Progenitor cell of endocrine pancreas (in vitro differentiated cells): Measurements from ENCODE around the gene NQO1. TPM values are rescaled to one million over a fixed set of nuclear protein-coding genes. Genes with fewer than 3 reads are reported as not detected.
"Not testable (repeated sequence)": the region's sequence is repeated elsewhere in the genome, so short reads cannot be mapped to it uniquely, and the experiment has no call there.

Experiments used
- DNase-seq: peaks from one replicate; pipeline ENCODE4 v3.0.0; 2021; ENCODE audit warnings: low spot score; ENCODE audit not compliant: unreplicated experiment
- H3K27ac Mint-ChIP-seq: 2 replicates; pipeline ENCODE4 v1.8.0; 2021; ENCODE audit warnings: mild to moderate bottlenecking, moderate library complexity, mixed read lengths
- H3K27me3 Mint-ChIP-seq: 2 replicates; pipeline ENCODE4 v1.8.0; 2021; ENCODE audit warnings: mixed read lengths
- H3K36me3 Mint-ChIP-seq: 2 replicates; pipeline ENCODE4 v1.8.0; 2022; ENCODE audit warnings: mixed read lengths; ENCODE audit not compliant: insufficient read depth
- H3K4me1 Mint-ChIP-seq: 2 replicates; pipeline ENCODE4 v1.8.0; 2021; ENCODE audit warnings: low read depth, mixed read lengths
- H3K4me3 Mint-ChIP-seq: 2 replicates; pipeline ENCODE4 v1.8.0; 2021; ENCODE audit warnings: low read depth, mild to moderate bottlenecking, moderate library complexity, mixed read lengths
- H3K9me3 Mint-ChIP-seq: 2 replicates; pipeline ENCODE4 v1.8.0; 2021; ENCODE audit warnings: low read depth, mixed read lengths
- total RNA-seq: library from RNA; stranded (reverse); gene quantifications from 2 replicates; pipeline ENCODE4 v1.2.1, GENCODE V29; 2021
- TF ChIP-seq, protein P1 (sequence below): fragments of 200-600 bp; sonication (generic); IDR thresholded peaks from one replicate; pipeline ENCODE4 v1.5.0; 2021; ENCODE audit warnings: antibody characterized with exemption, mild to moderate bottlenecking; ENCODE audit not compliant: unreplicated experiment

Gene NQO1
- total RNA-seq, 1 donor from 2014 or later: 175 TPM

DNA sequence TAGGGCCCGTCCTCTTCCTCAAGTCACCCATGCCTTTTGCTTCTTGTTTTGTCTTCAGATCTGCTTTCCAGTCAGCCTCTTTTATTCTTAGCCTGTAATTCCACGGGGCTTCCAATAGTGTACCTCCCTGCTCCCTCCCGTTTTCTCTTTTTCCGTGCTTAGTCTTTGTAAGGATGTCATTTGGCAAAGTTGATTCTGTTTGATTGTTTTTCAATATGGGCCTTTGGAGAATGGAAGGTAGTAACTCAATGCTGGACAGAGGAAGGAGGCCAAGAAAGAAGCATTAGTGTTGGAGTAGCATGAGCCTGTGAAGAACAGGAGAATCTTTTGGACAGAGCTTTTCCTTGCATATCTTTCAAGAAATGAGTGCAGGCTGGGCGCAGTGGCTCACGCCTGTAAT lies 42.3 kb upstream of the NQO1 start:
- Mint-ChIP-seq H3K27ac (no peak overlapping the region), H3K4me1 (peaks cover 11% of the 10 kb centered on the region), H3K9me3 (no peaks in the 10 kb centered on the region), H3K36me3 (peaks cover 4% of the 10 kb centered on the region), H3K27me3 (no peaks in the 10 kb centered on the region), H3K4me3 (no peak overlapping the region)
- TF ChIP-seq, protein P1, sequence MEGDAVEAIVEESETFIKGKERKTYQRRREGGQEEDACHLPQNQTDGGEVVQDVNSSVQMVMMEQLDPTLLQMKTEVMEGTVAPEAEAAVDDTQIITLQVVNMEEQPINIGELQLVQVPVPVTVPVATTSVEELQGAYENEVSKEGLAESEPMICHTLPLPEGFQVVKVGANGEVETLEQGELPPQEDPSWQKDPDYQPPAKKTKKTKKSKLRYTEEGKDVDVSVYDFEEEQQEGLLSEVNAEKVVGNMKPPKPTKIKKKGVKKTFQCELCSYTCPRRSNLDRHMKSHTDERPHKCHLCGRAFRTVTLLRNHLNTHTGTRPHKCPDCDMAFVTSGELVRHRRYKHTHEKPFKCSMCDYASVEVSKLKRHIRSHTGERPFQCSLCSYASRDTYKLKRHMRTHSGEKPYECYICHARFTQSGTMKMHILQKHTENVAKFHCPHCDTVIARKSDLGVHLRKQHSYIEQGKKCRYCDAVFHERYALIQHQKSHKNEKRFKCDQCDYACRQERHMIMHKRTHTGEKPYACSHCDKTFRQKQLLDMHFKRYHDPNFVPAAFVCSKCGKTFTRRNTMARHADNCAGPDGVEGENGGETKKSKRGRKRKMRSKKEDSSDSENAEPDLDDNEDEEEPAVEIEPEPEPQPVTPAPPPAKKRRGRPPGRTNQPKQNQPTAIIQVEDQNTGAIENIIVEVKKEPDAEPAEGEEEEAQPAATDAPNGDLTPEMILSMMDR: no peak
- DNase-seq: no peak

DNA sequence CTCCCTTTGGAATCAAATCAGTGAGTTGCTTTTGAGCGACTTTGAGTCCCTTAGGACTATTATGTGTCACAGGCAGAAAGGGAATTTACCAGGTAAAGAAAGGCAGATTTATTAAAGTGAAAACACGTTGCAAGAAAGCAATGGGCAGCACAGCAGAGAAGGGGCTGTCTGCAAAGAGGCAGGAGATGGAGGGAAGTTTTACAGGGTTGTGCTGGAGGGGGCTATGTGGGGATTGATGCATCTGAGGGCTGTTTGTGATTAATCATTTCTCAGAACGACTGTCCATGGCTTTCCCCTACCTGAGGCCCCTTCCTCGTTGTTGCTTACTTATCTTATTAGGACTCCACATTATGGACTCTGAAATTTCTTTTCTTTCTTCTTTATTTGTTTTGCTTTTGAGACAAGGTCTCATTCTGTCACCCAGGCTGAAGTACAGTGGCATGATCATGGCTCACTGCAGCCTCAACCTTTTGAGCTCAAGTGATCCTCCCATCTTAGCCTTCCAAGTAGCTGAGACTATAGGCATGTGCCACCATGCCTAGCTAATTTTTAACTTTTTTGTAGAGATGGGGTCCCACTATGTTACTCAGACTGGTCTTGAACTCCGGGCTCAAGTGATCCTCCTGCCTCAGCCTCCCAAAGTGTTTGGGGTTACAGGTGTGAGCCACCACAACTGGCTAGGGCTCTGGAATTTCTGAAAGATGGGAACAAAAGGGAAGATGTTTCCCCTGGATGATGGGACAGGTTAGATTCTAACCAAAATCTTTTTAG lies 41.3 kb upstream of the NQO1 start:
- Mint-ChIP-seq H3K27ac (no peak overlapping the region), H3K4me1 (peaks cover 11% of the 10 kb centered on the region), H3K36me3 (peaks cover 4% of the 10 kb centered on the region), H3K27me3 (no peaks in the 10 kb centered on the region), H3K4me3 (no peak overlapping the region), H3K9me3 (no peaks in the 10 kb centered on the region)
- no peak for DNase-seq
- TF ChIP-seq, protein P1: no peak

DNA sequence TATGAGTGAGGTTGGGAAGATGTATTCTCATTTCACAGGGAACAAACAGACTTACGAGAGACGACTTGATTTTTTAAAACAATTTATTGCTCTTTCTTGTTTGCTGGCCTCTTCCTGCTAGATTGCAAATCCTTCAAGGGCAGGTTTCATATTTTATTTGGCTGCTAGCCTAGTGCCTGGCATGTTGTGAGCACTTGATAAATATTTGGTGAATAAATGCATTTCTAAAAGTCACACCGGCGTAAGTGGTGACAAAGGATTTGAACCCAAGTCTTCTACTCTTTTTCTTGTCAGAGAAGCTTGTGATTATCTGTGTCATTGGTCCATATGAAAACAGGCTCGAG lies 37.2 kb upstream of the NQO1 start:
- Mint-ChIP-seq H3K36me3 (peaks cover 4% of the 10 kb centered on the region), H3K27ac (peak overlapping the region; percentile 96), H3K9me3 (no peaks in the 10 kb centered on the region), H3K4me1 (peaks cover 7% of the 10 kb centered on the region), H3K27me3 (no peaks in the 10 kb centered on the region), H3K4me3 (peak overlapping the region; percentile 93)
- DNase-seq: no peak
- TF ChIP-seq, protein P1: no peak

DNA sequence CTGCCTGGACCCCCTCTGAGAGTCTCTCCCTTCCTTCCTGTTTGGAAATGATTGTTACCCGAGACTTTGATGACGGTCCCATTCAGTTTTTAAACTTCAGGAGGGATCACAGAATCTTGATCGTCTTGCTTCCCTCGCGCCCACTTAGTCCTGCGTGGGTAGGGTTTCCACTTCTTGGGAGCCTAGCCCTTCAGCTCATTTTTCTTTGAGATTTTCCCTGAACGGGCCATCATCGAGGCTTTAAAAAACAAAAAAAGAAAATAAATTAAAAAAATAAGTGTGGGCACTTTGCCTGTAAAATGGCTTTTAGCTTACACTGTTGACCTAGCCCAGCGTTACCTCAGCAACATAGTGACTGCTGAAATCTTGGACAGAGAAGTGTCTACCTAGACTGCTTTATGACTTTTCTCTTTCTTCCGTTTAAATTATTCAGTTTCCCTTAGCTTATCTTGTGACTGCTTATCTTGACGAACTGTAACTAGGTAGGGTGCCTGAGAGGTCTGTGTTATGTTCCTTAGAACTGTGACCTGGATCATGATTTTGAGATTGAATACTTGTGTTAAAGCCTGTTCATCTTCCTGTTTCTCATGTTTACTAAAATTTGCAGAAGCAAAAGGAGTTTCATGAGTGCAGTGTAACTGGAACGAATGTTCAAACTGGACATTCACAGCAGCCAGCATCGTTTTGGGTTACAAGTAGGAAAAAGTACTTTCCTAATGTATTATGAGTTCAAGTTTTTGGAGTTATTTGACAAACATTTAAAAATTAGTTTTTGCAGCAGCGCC lies 36.6 kb upstream of the NQO1 start:
- DNase-seq: no peak
- no peaks in the 10 kb centered on the region for H3K9me3 Mint-ChIP-seq
- peak overlapping the region; percentile 93 for H3K4me3 Mint-ChIP-seq
- H3K36me3 Mint-ChIP-seq: peaks cover 4% of the 10 kb centered on the region
- TF ChIP-seq, protein P1: no peak
- no peaks in the 10 kb centered on the region for H3K27me3 Mint-ChIP-seq
- peak overlapping the region; percentile 96 for H3K27ac Mint-ChIP-seq
- H3K4me1 Mint-ChIP-seq: peaks cover 7% of the 10 kb centered on the region

DNA sequence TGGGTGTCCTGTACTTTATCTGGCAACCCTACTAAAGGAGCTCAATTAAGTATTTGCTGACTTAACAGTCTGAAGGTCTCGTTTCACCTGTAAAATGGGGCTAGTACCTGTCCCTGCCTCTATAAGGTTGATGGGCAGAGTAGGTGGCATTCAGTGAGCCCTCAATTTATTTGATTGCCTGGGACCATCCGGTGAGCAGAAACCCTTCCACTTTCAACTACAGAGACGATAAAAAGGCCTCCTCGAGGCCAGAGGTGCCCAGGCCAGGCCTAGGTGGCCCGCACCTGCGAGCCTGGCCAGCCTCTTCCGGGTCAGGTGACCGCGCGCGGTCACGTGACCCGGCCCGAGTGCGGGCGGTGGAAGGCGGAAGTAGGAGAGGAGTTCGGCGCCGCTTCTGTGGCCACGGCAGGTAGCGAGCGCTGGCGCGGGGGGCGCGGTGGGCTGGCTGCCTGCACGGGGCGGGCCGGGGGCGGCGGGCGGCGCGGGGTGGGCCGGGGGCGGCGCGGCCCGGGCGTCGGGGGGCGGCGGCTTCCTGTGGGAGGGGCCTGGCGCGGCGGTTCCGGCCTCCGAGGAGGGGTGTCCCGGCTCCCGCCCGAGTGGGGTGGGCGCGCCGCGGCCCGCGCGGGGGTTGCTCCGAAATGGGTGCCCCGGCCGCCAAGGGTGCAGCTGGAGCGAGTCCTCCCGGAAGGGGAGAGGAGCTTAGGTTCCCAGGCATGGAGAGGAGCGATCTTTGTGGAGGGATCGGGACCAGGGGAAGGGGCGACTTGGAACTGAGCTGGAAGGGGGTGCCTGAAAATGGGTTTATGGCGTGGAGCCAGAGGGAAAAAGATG lies 35.8 kb upstream of the NQO1 start, which contains the start of gene WWP2:
TSS of gene WWP2 (plus strand) at position 350 of the 831 bp plus-strand sequence. CDS start 24,679 bp downstream, outside the sequence.
- H3K36me3 Mint-ChIP-seq: peaks cover 4% of the 10 kb centered on the region
- H3K27me3 Mint-ChIP-seq: no peaks in the 10 kb centered on the region
- TF ChIP-seq, protein P1: no peak
- peak within 1 kb of the TSS; percentile 93 for H3K4me3 Mint-ChIP-seq
- DNase-seq: peak; percentile 74
- peak within 1 kb of the TSS; percentile 98 for H3K27ac Mint-ChIP-seq
- H3K4me1 Mint-ChIP-seq: peaks cover 7% of the 10 kb centered on the region
- H3K9me3 Mint-ChIP-seq: no peaks in the 10 kb centered on the region

DNA sequence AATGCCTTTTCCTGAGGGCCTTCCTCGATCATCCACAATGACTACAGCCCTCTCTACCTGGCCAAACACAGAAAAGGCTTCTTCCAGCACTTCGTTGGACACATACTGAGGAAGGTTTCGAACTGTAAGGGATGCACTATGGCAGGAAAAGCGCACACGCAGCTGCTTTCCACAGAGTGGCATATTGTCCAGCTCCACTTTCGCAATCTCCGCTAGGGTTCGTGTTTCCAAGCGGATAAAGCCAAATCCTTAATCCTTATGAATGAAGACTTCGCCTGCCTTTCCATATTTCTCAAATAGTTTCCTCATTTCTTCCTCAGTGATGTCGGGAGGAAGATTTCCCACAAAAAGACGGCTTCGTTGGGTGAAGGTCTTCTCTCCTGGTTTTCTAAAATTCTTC lies 31.0 kb upstream of the NQO1 start:
- not testable (repeated sequence) for H3K36me3 Mint-ChIP-seq, H3K4me3 Mint-ChIP-seq, H3K27ac Mint-ChIP-seq, H3K27me3 Mint-ChIP-seq, H3K9me3 Mint-ChIP-seq, DNase-seq
- peaks cover 13% of the 10 kb centered on the region for H3K4me1 Mint-ChIP-seq
